Mammary epithelial cell (primary cell): ENCODE data around the gene RGS17.

Source experiments
- CTCF ChIP-seq, 2 donors: IDR thresholded peaks in 1 of 2; conservative IDR thresholded peaks in 1 of 2; 2 replicates each; pipeline ENCODE4 v1.5.1; 2011 to 2012; ENCODE audit warnings: inconsistent platforms in 2 of 2, low read length in 2 of 2, mild to moderate bottlenecking in 2 of 2, control low read depth in 1 of 2, low read depth in 1 of 2; ENCODE audit not compliant: insufficient read depth in 1 of 2; ENCODE audit errors: extremely low read depth in 1 of 2
- EZH2 ChIP-seq: IDR thresholded peaks from 2 replicates; pipeline ENCODE4 v1.6.1; 2012; ENCODE audit warnings: low read length, inconsistent platforms, borderline replicate concordance

- TF ChIP-seq CTCF (conservative IDR thresholded peaks at IDR 0.05 in 1 of 2, IDR thresholded peaks at IDR 0.05 in 1 of 2; ENCODE audit: extremely low read depth in 1 of 2, insufficient read depth in 1 of 2, low read depth in 1 of 2, low read length in 2 of 2), result no peak
- no peak for TF ChIP-seq EZH2
Measured at GRCh38 chr6:153162646-153163045, 31.6 kb upstream of the RGS17 start.
